ENCODE data around the gene FARS2.

DNA sequence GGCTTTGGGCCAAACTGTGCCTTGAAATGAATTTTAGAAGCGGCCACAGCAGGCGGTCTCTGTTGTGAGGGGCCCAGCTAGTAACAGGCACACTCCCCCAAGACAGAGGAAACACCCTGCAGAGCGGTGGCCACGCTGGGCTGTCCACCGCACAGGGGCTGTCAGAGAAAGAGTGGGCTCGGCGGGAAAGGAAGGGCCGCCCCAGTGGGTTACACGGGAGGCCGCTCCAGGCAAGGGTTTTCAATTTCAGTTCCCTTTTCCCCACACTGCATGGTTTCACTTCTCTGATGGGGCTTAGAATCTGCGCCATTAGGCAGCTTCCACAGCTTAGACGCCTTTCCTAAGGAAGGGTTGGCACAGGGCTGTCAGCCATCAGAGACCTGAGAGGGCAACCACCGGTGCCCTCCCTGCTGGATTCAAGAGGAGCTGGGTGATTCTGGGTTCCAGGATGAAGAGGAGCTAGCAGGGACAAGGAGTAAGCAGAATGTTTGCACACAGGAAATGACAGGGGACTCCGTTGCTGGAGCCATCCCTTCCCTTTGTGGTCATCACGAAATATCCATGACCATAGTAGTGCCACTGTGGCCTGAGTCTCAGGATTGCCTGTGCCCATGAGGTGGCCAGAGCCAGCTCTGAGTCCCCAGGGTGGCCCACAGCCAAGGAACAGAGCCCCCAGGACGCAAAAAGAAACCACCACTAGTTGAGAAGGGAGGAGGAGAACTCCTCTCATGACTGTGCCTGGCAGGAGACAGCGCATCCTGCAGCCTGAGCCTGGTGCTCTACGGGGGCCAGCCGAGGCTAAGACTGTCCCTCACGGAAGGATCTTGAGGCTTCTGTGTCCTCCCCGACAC is 462.8 kb downstream of the FARS2 start:
- TF ChIP-seq, protein P1, sequence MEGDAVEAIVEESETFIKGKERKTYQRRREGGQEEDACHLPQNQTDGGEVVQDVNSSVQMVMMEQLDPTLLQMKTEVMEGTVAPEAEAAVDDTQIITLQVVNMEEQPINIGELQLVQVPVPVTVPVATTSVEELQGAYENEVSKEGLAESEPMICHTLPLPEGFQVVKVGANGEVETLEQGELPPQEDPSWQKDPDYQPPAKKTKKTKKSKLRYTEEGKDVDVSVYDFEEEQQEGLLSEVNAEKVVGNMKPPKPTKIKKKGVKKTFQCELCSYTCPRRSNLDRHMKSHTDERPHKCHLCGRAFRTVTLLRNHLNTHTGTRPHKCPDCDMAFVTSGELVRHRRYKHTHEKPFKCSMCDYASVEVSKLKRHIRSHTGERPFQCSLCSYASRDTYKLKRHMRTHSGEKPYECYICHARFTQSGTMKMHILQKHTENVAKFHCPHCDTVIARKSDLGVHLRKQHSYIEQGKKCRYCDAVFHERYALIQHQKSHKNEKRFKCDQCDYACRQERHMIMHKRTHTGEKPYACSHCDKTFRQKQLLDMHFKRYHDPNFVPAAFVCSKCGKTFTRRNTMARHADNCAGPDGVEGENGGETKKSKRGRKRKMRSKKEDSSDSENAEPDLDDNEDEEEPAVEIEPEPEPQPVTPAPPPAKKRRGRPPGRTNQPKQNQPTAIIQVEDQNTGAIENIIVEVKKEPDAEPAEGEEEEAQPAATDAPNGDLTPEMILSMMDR (IDR thresholded peaks at IDR 0.05 in 2 of 3, conservative IDR thresholded peaks at IDR 0.05 in 1 of 3; ENCODE audit: insufficient read depth in 2 of 3, low read depth in 1 of 3, low read length in 3 of 3): no peak
- TF ChIP-seq EP300 (IDR thresholded peaks at IDR 0.05; ENCODE audit: low read length) (no peak), WHSC1 (IDR thresholded peaks at IDR 0.05; ENCODE audit: low read length) (no peak), CCAR2 (IDR thresholded peaks at IDR 0.05; ENCODE audit: low read depth, low read length) (no peak), RFX5 (IDR thresholded peaks at IDR 0.05; ENCODE audit: low read depth, low read length) (no peak), MAZ (CRISPR knock-in tag; conservative IDR thresholded peaks at IDR 0.05 in 1 of 2, IDR thresholded peaks at IDR 0.05 in 1 of 2) (no peak)
- TF ChIP-seq, protein P2, sequence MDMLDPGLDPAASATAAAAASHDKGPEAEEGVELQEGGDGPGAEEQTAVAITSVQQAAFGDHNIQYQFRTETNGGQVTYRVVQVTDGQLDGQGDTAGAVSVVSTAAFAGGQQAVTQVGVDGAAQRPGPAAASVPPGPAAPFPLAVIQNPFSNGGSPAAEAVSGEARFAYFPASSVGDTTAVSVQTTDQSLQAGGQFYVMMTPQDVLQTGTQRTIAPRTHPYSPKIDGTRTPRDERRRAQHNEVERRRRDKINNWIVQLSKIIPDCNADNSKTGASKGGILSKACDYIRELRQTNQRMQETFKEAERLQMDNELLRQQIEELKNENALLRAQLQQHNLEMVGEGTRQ (CRISPR knock-in tag; IDR thresholded peaks at IDR 0.05): no peak
